Loucy (cell line): ENCODE results near the gene CCDC138.

Experiments
- H2AFZ ChIP-seq: fragments of 200-600 bp; sonication (generic); 2 replicates; pipeline ENCODE4 v1.6.0; 2016; ENCODE audit warnings: antibody characterized with exemption, mild to moderate bottlenecking, low read length, moderate library complexity
- H3F3A ChIP-seq: fragments of 200-600 bp; 2 replicates; pipeline ENCODE4 v1.6.0; 2016; ENCODE audit warnings: antibody characterized with exemption, low read depth, mild to moderate bottlenecking
- H3K27me3 ChIP-seq: fragments of 200-600 bp; sonication (generic); 2 replicates; pipeline ENCODE4 v1.6.1; 2014; ENCODE audit warnings: low read length, mild to moderate bottlenecking; ENCODE audit not compliant: insufficient read depth, poor library complexity, severe bottlenecking
- H3K36me3 ChIP-seq: fragments of 200-600 bp; sonication (generic); 2 replicates; pipeline ENCODE4 v1.6.1; 2016; ENCODE audit warnings: low read length; ENCODE audit not compliant: insufficient read depth
- H3K4me1 ChIP-seq: fragments of 200-600 bp; sonication (generic); 2 replicates; pipeline ENCODE4 v1.5.1; 2014; ENCODE audit warnings: low read length, mild to moderate bottlenecking; ENCODE audit not compliant: insufficient read depth, poor library complexity, severe bottlenecking
- H3K4me2 ChIP-seq: fragments of 200-600 bp; sonication (generic); 2 replicates; pipeline ENCODE4 v1.6.0; 2014; ENCODE audit warnings: antibody characterized with exemption, low read length, low read depth, mild to moderate bottlenecking; ENCODE audit not compliant: poor library complexity, severe bottlenecking
- H3K4me3 ChIP-seq: fragments of 200-600 bp; sonication (generic); 2 replicates; pipeline ENCODE4 v1.5.1; 2014; ENCODE audit warnings: low read length, mild to moderate bottlenecking, mixed read lengths; ENCODE audit not compliant: poor library complexity, severe bottlenecking
- H3K79me2 ChIP-seq: fragments of 200-600 bp; sonication (generic); 2 replicates; pipeline ENCODE4 v1.6.1; 2014; ENCODE audit warnings: low read length; ENCODE audit not compliant: insufficient read depth
- H3K9ac ChIP-seq: fragments of 200-600 bp; sonication (generic); 2 replicates; pipeline ENCODE4 v1.6.0; 2014; ENCODE audit warnings: mild to moderate bottlenecking, low read depth, low read length, moderate library complexity; ENCODE audit not compliant: poor library complexity, severe bottlenecking
- H3K9me2 ChIP-seq: fragments of 200-600 bp; sonication (generic); replicated peaks from 2 replicates; pipeline ENCODE4 v1.6.1; 2016; ENCODE audit warnings: low read depth, low read length, mixed read lengths
- H3K9me3 ChIP-seq: fragments of 200-600 bp; sonication (generic); 2 replicates; pipeline ENCODE4 v1.6.1; 2014; ENCODE audit warnings: mild to moderate bottlenecking, antibody characterized with exemption, low read length, low read depth; ENCODE audit not compliant: insufficient read depth
- H4K20me1 ChIP-seq: fragments of 200-600 bp; sonication (generic); 2 replicates; pipeline ENCODE4 v1.6.0; 2014; ENCODE audit warnings: antibody characterized with exemption, low read length, mild to moderate bottlenecking; ENCODE audit not compliant: insufficient read depth, poor library complexity, severe bottlenecking
- EZH2phosphoT487 ChIP-seq: fragments of 200-600 bp; IDR thresholded peaks from 2 replicates; pipeline ENCODE4 v1.6.1; 2018; ENCODE audit warnings: antibody characterized with exemption, mild to moderate bottlenecking, moderate library complexity, borderline replicate concordance
- TF ChIP-seq, protein P1 (sequence below): fragments of 200-600 bp; sonication (generic); conservative IDR thresholded peaks from 2 replicates; pipeline ENCODE4 v1.5.1; 2014; ENCODE audit warnings: mild to moderate bottlenecking, antibody characterized with exemption, low read length

The CCDC138 gene

GRCh38 chr2:108855194-108855593, 68.6 kb downstream of the CCDC138 start:
- Histone ChIP-seq H3K4me1 (no peaks in the 10 kb centered on the region), H3K9me3 (no peaks in the 10 kb centered on the region), H3K9ac (no peak overlapping the region), H3K9me2 (no peaks in the 10 kb centered on the region), H3K27me3 (no peaks in the 10 kb centered on the region), H3K4me3 (no peak overlapping the region), H4K20me1 (no peaks in the 10 kb centered on the region), H3K79me2 (no peaks in the 10 kb centered on the region), H2AFZ (no peak overlapping the region), H3F3A (no peaks in the 10 kb centered on the region), H3K4me2 (no peak overlapping the region), H3K36me3 (peaks cover 6% of the 10 kb centered on the region; the same call in 1 of the 2 replicates)
- TF ChIP-seq, protein P1, sequence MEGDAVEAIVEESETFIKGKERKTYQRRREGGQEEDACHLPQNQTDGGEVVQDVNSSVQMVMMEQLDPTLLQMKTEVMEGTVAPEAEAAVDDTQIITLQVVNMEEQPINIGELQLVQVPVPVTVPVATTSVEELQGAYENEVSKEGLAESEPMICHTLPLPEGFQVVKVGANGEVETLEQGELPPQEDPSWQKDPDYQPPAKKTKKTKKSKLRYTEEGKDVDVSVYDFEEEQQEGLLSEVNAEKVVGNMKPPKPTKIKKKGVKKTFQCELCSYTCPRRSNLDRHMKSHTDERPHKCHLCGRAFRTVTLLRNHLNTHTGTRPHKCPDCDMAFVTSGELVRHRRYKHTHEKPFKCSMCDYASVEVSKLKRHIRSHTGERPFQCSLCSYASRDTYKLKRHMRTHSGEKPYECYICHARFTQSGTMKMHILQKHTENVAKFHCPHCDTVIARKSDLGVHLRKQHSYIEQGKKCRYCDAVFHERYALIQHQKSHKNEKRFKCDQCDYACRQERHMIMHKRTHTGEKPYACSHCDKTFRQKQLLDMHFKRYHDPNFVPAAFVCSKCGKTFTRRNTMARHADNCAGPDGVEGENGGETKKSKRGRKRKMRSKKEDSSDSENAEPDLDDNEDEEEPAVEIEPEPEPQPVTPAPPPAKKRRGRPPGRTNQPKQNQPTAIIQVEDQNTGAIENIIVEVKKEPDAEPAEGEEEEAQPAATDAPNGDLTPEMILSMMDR = peak; percentile 65
- TF ChIP-seq EZH2phosphoT487 = no peak

DNA sequence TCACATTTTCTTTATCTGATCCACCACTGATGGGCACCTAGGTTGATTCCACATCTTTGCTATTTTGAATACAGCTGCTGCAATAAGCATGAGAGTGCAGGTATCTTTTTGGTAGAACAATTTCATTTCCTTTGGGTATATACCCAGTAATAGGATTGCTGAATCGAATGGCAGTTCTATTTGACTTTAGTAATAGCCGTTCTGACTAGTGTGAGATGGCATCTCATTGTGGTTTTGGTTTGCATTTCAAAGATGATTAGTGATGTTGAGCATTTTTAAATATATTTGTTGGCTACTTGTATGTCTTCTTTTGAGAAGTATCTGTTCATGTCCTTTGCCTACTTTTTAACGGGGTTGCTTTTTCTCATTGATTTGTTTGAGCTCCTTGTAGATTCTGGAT, 72.3 kb downstream of the CCDC138 start:
- H3K27me3 ChIP-seq = no peaks in the 10 kb centered on the region
- H3F3A ChIP-seq = no peaks in the 10 kb centered on the region
- H3K9ac ChIP-seq = no peak overlapping the region
- H3K4me3 ChIP-seq = no peak overlapping the region
- H3K79me2 ChIP-seq = no peaks in the 10 kb centered on the region
- TF ChIP-seq EZH2phosphoT487 = no peak
- TF ChIP-seq, protein P1 = no peak
- H3K4me1 ChIP-seq = no peaks in the 10 kb centered on the region
- H2AFZ ChIP-seq = no peak overlapping the region
- H3K9me2 ChIP-seq = no peaks in the 10 kb centered on the region
- 0 out of 2 replicates have a peak, but pooled peaks cover 5% of the 10 kb centered on the region for H3K36me3 ChIP-seq
- H3K4me2 ChIP-seq = no peak overlapping the region
- no peaks in the 10 kb centered on the region for H3K9me3 ChIP-seq
- H4K20me1 ChIP-seq = no peaks in the 10 kb centered on the region

- Histone ChIP-seq H3K9me2 (no peaks in the 10 kb centered on the region), H3K4me2 (no peak overlapping the region), H3K4me3 (no peak overlapping the region), H3K79me2 (no peaks in the 10 kb centered on the region), H4K20me1 (no peaks in the 10 kb centered on the region), H3K4me1 (no peaks in the 10 kb centered on the region), H2AFZ (no peak overlapping the region), H3K9ac (no peak overlapping the region), H3K9me3 (peaks cover 15% of the 10 kb centered on the region; the same call in 1 of the 2 replicates), H3F3A (no peaks in the 10 kb centered on the region), H3K36me3 (peaks cover 30% of the 10 kb centered on the region; the same call in 1 of the 2 replicates), H3K27me3 (no peaks in the 10 kb centered on the region)
- no peak for TF ChIP-seq EZH2phosphoT487
- TF ChIP-seq, protein P1 = no peak
Observed at GRCh38 chr2:108866041-108866440, 79.5 kb downstream of the CCDC138 start.
